Mesendoderm (in vitro differentiated cells): ENCODE data around the gene GLI3.
A peak's percentile ranks its signal among the peaks of the same experiment; 100 is the strongest.

Experiments
- DNase-seq: peaks from one replicate; pipeline ENCODE4 v3.0.0; 2013
- H2AK5ac ChIP-seq: 2 replicates; pipeline ENCODE4 v1.6.1; 2013; ENCODE audit warnings: low read length, inconsistent platforms
- H2BK120ac ChIP-seq: 2 replicates; pipeline ENCODE4 v1.6.1; 2013; ENCODE audit warnings: low read depth, mild to moderate bottlenecking, low read length, moderate library complexity, mixed read lengths
- H2BK15ac ChIP-seq: replicated peaks from 2 replicates; pipeline ENCODE4 v1.6.1; 2013; ENCODE audit warnings: low read depth, mild to moderate bottlenecking, moderate library complexity
- H2BK5ac ChIP-seq: 2 replicates; pipeline ENCODE4 v1.6.1; 2013; ENCODE audit warnings: low read length, inconsistent platforms
- H3K18ac ChIP-seq: 2 replicates; pipeline ENCODE4 v1.6.1; 2013; ENCODE audit warnings: mild to moderate bottlenecking, low read length, mixed read lengths
- H3K23ac ChIP-seq: one replicate; pipeline ENCODE4 v1.6.1; 2013; ENCODE audit warnings: low read length
- H3K27ac ChIP-seq: 2 replicates; pipeline ENCODE4 v1.5.1; 2013; ENCODE audit warnings: low read depth, mild to moderate bottlenecking, inconsistent platforms, low read length, moderate library complexity
- H3K27me3 ChIP-seq: 2 replicates; pipeline ENCODE4 v1.6.1; 2013; ENCODE audit warnings: low read length, control low read depth, mild to moderate bottlenecking, inconsistent platforms; ENCODE audit not compliant: insufficient read depth, poor library complexity
- H3K36me3 ChIP-seq: 2 replicates; pipeline ENCODE4 v1.6.1; 2013; ENCODE audit warnings: low read length, inconsistent platforms; ENCODE audit not compliant: control insufficient read depth, insufficient read depth
- H3K4ac ChIP-seq: one replicate; pipeline ENCODE4 v1.6.1; 2013; ENCODE audit warnings: low read depth, mild to moderate bottlenecking, low read length, moderate library complexity
- H3K4me1 ChIP-seq: 2 replicates; pipeline ENCODE4 v1.6.1; 2013; ENCODE audit warnings: low read depth, low read length, inconsistent platforms; ENCODE audit not compliant: control insufficient read depth
- H3K4me2 ChIP-seq: 2 replicates; pipeline ENCODE4 v1.6.1; 2013; ENCODE audit warnings: low read length
- H3K4me3 ChIP-seq: 2 replicates; pipeline ENCODE4 v1.5.1; 2013; ENCODE audit warnings: mild to moderate bottlenecking, low read length
- H3K56ac ChIP-seq: one replicate; pipeline ENCODE4 v1.6.1; 2013; ENCODE audit warnings: low read length
- H3K79me1 ChIP-seq: 2 replicates; pipeline ENCODE4 v1.6.1; 2013; ENCODE audit warnings: low read length, inconsistent platforms
- H3K79me2 ChIP-seq: 2 replicates; pipeline ENCODE4 v1.6.1; 2013; ENCODE audit warnings: mild to moderate bottlenecking, low read length; ENCODE audit not compliant: control insufficient read depth, insufficient read depth
- H3K9ac ChIP-seq: 2 replicates; pipeline ENCODE4 v1.6.1; 2013; ENCODE audit warnings: low read length, inconsistent platforms
- H4K5ac ChIP-seq: one replicate; pipeline ENCODE4 v1.6.1; 2013; ENCODE audit warnings: low read length
- H4K8ac ChIP-seq: one replicate; pipeline ENCODE4 v1.6.1; 2013; ENCODE audit warnings: low read depth, mild to moderate bottlenecking, control low read depth, low read length, moderate library complexity
- WGBS: extraction: QIAGEN DNeasy Blood & Tissue Kit; methylation state at CpG from one replicate; pipeline ENCODE4 v1.1.7; 2013; ENCODE audit warnings: low lambda C conversion rate, missing lambda C conversion rate; ENCODE audit not compliant: insufficient coverage; ENCODE audit errors: extremely low coverage; 5-methylcytosine and 5-hydroxymethylcytosine counted together

Gene GLI3

DNA sequence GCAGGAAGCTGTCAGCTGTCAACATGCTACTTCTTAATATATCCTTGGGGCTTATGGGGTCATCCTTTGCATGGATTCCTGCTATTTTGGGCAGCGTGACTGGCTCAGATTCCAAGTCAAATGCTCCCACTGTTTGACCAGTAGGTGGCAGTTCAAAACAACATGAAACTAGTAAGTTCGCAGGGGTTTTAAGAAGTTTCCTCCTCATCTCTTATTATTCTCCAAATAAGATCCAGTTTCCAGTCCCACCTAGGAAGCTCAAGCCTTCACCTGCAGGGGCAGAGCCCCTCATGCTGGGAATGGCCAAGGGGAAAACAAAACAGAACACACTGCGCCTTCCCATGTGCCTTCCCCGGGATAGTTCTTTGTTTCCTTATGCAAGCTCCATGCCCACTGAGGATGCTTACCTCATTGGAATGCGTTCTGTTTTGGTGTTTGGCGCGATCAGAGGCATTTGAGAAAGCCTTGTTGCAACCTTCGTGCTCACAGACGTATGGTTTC is 259.8 kb downstream of the GLI3 start:
- no peak overlapping the region for H2BK5ac ChIP-seq
- no peak overlapping the region for H3K56ac ChIP-seq
- no peaks in the 10 kb centered on the region for H3K4me1 ChIP-seq
- H2BK15ac ChIP-seq: no peak overlapping the region
- no peak overlapping the region for H3K9ac ChIP-seq
- H3K79me2 ChIP-seq: no peaks in the 10 kb centered on the region
- H2AK5ac ChIP-seq: no peak overlapping the region
- no peak overlapping the region for H3K4ac ChIP-seq
- no peak overlapping the region for H3K4me2 ChIP-seq
- no peaks in the 10 kb centered on the region for H3K36me3 ChIP-seq
- no peak overlapping the region for H2BK120ac ChIP-seq
- no CpG with 5 or more reads among the region's 9 CpGs for WGBS
- no peak overlapping the region for H4K8ac ChIP-seq
- H3K27ac ChIP-seq: no peak overlapping the region
- no peaks in the 10 kb centered on the region for H3K79me1 ChIP-seq
- no peak overlapping the region for H3K18ac ChIP-seq
- H4K5ac ChIP-seq: no peak overlapping the region
- no peaks in the 10 kb centered on the region for H3K27me3 ChIP-seq
- peak; percentile 80 for DNase-seq
- H3K23ac ChIP-seq: no peak overlapping the region
- no peak overlapping the region for H3K4me3 ChIP-seq

DNA sequence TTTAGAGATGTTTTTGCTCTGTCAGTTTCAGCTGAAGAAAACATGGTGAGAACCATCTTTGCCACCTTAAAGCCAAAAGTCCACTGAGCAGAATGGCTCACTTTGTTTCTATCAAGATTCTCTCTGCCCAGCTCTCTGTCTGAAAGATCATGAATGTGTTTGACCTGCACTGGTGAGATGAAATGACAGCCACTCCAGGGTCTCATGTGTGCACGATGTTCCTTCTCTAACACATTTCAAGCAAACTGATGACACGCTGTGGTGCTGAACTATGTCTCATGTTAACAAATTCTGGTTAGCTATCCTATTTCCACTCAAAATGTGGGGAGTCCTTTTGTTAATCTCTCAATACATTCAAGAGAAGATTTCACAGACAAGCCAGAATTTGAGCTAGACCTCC is 260.6 kb downstream of the GLI3 start:
- Histone ChIP-seq H4K8ac (no peak overlapping the region), H3K79me2 (no peaks in the 10 kb centered on the region), H3K36me3 (no peaks in the 10 kb centered on the region), H2BK120ac (no peak overlapping the region), H3K18ac (no peak overlapping the region), H3K4me3 (no peak overlapping the region), H3K4me1 (no peaks in the 10 kb centered on the region), H2BK5ac (no peak overlapping the region), H3K27me3 (no peaks in the 10 kb centered on the region), H4K5ac (no peak overlapping the region), H3K27ac (no peak overlapping the region), H2BK15ac (no peak overlapping the region), H3K23ac (no peak overlapping the region), H3K4me2 (no peak overlapping the region), H3K4ac (no peak overlapping the region), H3K9ac (no peak overlapping the region), H2AK5ac (no peak overlapping the region), H3K56ac (no peak overlapping the region), H3K79me1 (no peaks in the 10 kb centered on the region)
- DNase-seq: no peak
- no CpG with 5 or more reads among the region's 2 CpGs for WGBS

- no peak overlapping the region for H3K18ac ChIP-seq
- no peaks in the 10 kb centered on the region for H3K4me1 ChIP-seq
- no peak overlapping the region for H3K4me3 ChIP-seq
- no peaks in the 10 kb centered on the region for H3K27me3 ChIP-seq
- no peak overlapping the region for H3K4ac ChIP-seq
- H3K4me2 ChIP-seq: no peak overlapping the region
- H3K79me1 ChIP-seq: no peaks in the 10 kb centered on the region
- no peak for DNase-seq
- H3K79me2 ChIP-seq: no peaks in the 10 kb centered on the region
- H3K9ac ChIP-seq: no peak overlapping the region
- H4K5ac ChIP-seq: no peak overlapping the region
- H3K56ac ChIP-seq: no peak overlapping the region
- no peak overlapping the region for H4K8ac ChIP-seq
- no peaks in the 10 kb centered on the region for H3K36me3 ChIP-seq
- H3K23ac ChIP-seq: no peak overlapping the region
- no peak overlapping the region for H2BK5ac ChIP-seq
- H2BK15ac ChIP-seq: no peak overlapping the region
- no peak overlapping the region for H2BK120ac ChIP-seq
- H2AK5ac ChIP-seq: no peak overlapping the region
- H3K27ac ChIP-seq: no peak overlapping the region
These were observed 261.2 kb downstream of the GLI3 start for GRCh38 chr7:41975849-41976248.

DNA sequence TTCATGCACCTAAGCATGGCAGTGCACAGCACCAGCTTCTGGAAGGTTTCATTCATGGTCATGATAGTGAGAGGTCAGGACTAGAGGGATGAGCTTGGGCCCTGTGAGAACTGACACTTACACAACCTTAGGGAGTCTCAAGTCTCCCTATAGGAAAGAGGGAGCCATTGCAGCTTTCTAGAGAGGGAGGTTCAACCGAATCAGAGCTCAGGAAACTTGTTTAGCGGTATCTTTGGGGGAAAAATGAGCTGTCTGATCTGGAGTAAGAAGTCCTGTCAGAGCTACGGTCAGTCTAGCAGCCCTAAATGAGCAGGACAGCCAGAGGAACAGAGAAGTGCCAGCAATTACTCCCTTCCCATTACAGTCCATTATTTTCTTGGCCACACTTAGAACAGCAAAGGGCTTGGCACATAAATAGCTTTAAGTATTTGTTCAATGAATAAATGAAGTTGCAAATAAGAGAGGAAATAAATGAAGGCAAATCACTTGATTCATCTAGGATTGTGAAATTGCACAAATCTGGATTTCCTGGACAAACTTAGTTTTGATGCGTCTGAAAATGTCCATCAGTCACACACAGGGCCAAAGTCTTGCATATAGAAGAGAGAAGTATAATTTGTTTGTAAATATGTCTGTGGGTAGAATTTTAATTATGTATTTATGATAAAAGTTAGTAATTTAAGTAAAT is 262.0 kb downstream of the GLI3 start:
- no peak overlapping the region for H3K18ac ChIP-seq
- no peak overlapping the region for H3K9ac ChIP-seq
- no peak overlapping the region for H4K8ac ChIP-seq
- no peak overlapping the region for H3K23ac ChIP-seq
- no peak overlapping the region for H2BK5ac ChIP-seq
- WGBS: no CpG with 5 or more reads among the region's 4 CpGs
- no peak overlapping the region for H2AK5ac ChIP-seq
- no peak for DNase-seq
- H3K36me3 ChIP-seq: no peaks in the 10 kb centered on the region
- no peaks in the 10 kb centered on the region for H3K79me2 ChIP-seq
- no peak overlapping the region for H3K4me3 ChIP-seq
- H2BK120ac ChIP-seq: no peak overlapping the region
- H3K27me3 ChIP-seq: no peaks in the 10 kb centered on the region
- no peak overlapping the region for H3K4ac ChIP-seq
- H3K4me1 ChIP-seq: no peaks in the 10 kb centered on the region
- H3K56ac ChIP-seq: no peak overlapping the region
- H4K5ac ChIP-seq: no peak overlapping the region
- no peaks in the 10 kb centered on the region for H3K79me1 ChIP-seq
- H2BK15ac ChIP-seq: no peak overlapping the region
- H3K4me2 ChIP-seq: no peak overlapping the region
- no peak overlapping the region for H3K27ac ChIP-seq

DNA sequence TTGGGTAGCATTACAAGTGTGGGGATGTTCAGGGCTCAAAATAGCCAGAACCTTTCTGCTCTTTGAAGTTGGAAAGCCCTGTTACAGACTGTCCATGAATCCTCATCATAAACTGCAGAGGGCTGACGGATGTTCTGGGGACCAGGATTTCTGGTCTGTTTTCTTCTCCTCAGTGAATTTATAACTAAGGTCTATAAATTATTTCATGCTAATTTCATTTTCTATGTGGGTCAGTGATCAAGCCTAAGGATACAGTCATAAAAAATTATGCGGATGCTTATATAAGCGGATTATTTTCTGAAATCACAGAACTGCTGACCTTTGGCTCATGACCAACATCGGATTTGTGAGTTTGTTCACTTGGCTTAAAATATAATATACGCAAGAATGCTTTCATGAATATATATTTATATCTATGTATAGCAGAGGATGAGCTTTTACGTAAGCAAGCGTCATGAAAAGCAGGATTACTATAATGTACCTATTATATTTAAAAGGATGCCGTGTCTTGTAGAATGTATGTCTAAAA is 263.7 kb downstream of the GLI3 start:
- Histone ChIP-seq H3K9ac (no peak overlapping the region), H3K79me2 (no peaks in the 10 kb centered on the region), H2BK120ac (no peak overlapping the region), H3K36me3 (no peaks in the 10 kb centered on the region), H2AK5ac (no peak overlapping the region), H2BK15ac (no peak overlapping the region), H3K27me3 (no peaks in the 10 kb centered on the region), H3K18ac (no peak overlapping the region), H4K8ac (no peak overlapping the region), H4K5ac (no peak overlapping the region), H3K4me3 (no peak overlapping the region), H2BK5ac (no peak overlapping the region), H3K79me1 (no peaks in the 10 kb centered on the region), H3K4ac (no peak overlapping the region), H3K4me2 (no peak overlapping the region), H3K23ac (no peak overlapping the region), H3K56ac (no peak overlapping the region), H3K27ac (no peak overlapping the region), H3K4me1 (no peaks in the 10 kb centered on the region)
- no peak for DNase-seq
- no CpG with 5 or more reads among the region's 8 CpGs for WGBS

- H3K9ac ChIP-seq: no peak overlapping the region
- H4K8ac ChIP-seq: no peak overlapping the region
- no peak overlapping the region for H3K56ac ChIP-seq
- no CpG with 5 or more reads among the region's 4 CpGs for WGBS
- no peak overlapping the region for H2BK15ac ChIP-seq
- H2BK5ac ChIP-seq: no peak overlapping the region
- no peak overlapping the region for H3K18ac ChIP-seq
- no peak overlapping the region for H3K4me2 ChIP-seq
- no peak overlapping the region for H3K4me3 ChIP-seq
- H3K4ac ChIP-seq: no peak overlapping the region
- H3K79me2 ChIP-seq: no peaks in the 10 kb centered on the region
- H3K23ac ChIP-seq: no peak overlapping the region
- H3K36me3 ChIP-seq: no peaks in the 10 kb centered on the region
- H2AK5ac ChIP-seq: no peak overlapping the region
- no peaks in the 10 kb centered on the region for H3K4me1 ChIP-seq
- no peaks in the 10 kb centered on the region for H3K27me3 ChIP-seq
- H4K5ac ChIP-seq: no peak overlapping the region
- H3K79me1 ChIP-seq: no peaks in the 10 kb centered on the region
- no peak for DNase-seq
- no peak overlapping the region for H3K27ac ChIP-seq
- no peak overlapping the region for H2BK120ac ChIP-seq
These were observed 264.2 kb downstream of the GLI3 start for GRCh38 chr7:41972776-41973175.
